H9 (cell line): ENCODE measurements around the gene TPRN. TPM values are rescaled to one million over a fixed set of nuclear protein-coding genes. Genes with fewer than 3 reads are reported as not detected.

Source experiments
- DNase-seq: peaks from one replicate; pipeline ENCODE4 v3.0.0-alpha.2; 2017
- H2AFZ ChIP-seq: one replicate; pipeline ENCODE4 v1.6.1; 2013; ENCODE audit warnings: mild to moderate bottlenecking, low read length, control low read depth, moderate library complexity
- H2AK5ac ChIP-seq: 2 replicates; pipeline ENCODE4 v1.6.1; 2013; ENCODE audit warnings: low read length, control low read depth, mixed read lengths; ENCODE audit not compliant: insufficient read length
- H2BK120ac ChIP-seq: one replicate; pipeline ENCODE4 v1.6.1; 2013; ENCODE audit warnings: low read depth, mild to moderate bottlenecking, low read length, control low read depth, inconsistent platforms; ENCODE audit not compliant: poor library complexity, severe bottlenecking
- H2BK12ac ChIP-seq: 2 replicates; pipeline ENCODE4 v1.6.1; 2013; ENCODE audit warnings: low read length, control low read depth, mixed read lengths, low read depth; ENCODE audit not compliant: insufficient read length
- H2BK15ac ChIP-seq: 2 replicates; pipeline ENCODE4 v1.6.1; 2013; ENCODE audit warnings: low read depth, low read length, control low read depth
- H2BK20ac ChIP-seq: one replicate; pipeline ENCODE4 v1.6.1; 2013; ENCODE audit warnings: low read depth, mild to moderate bottlenecking, low read length, control low read depth, inconsistent platforms; ENCODE audit not compliant: poor library complexity, severe bottlenecking
- H2BK5ac ChIP-seq: 2 replicates; pipeline ENCODE4 v1.6.1; 2013; ENCODE audit warnings: low read length, control low read depth, mixed read lengths; ENCODE audit not compliant: insufficient read length
- H3K14ac ChIP-seq: 2 replicates; pipeline ENCODE4 v1.6.1; 2013; ENCODE audit warnings: low read length, control low read depth; ENCODE audit not compliant: insufficient read depth
- H3K18ac ChIP-seq: 2 replicates; pipeline ENCODE4 v1.6.1; 2013; ENCODE audit warnings: low read depth, mild to moderate bottlenecking, mixed read lengths, low read length, control low read depth; ENCODE audit not compliant: insufficient read length
- H3K23ac ChIP-seq: 2 replicates; pipeline ENCODE4 v1.6.1; 2013; ENCODE audit warnings: low read length, control low read depth, mixed read lengths, low read depth; ENCODE audit not compliant: insufficient read length
- H3K23me2 ChIP-seq: 2 replicates; pipeline ENCODE4 v1.6.1; 2013; ENCODE audit warnings: low read depth, mild to moderate bottlenecking, mixed read lengths, low read length, control low read depth; ENCODE audit not compliant: insufficient read length, poor library complexity, severe bottlenecking
- H3K27ac ChIP-seq: 2 replicates; pipeline ENCODE4 v1.5.1; 2013; ENCODE audit warnings: low read length, control low read depth, mixed read lengths, low read depth; ENCODE audit not compliant: insufficient read length
- H3K27me3 ChIP-seq: 2 replicates; pipeline ENCODE4 v1.6.1; 2013; ENCODE audit warnings: low read length, control low read depth, inconsistent platforms; ENCODE audit not compliant: insufficient read depth
- H3K4ac ChIP-seq: 2 replicates; pipeline ENCODE4 v1.6.1; 2013; ENCODE audit warnings: low read depth, mild to moderate bottlenecking, control low read depth, inconsistent platforms, low read length, moderate library complexity
- H3K4me1 ChIP-seq: 2 replicates; pipeline ENCODE4 v1.6.1; 2013; ENCODE audit warnings: low read length, control low read depth, inconsistent platforms; ENCODE audit not compliant: insufficient read depth
- H3K4me2 ChIP-seq: 2 replicates; pipeline ENCODE4 v1.6.1; 2013; ENCODE audit warnings: low read length, control low read depth, mixed read lengths; ENCODE audit not compliant: insufficient read length, insufficient read depth
- H3K56ac ChIP-seq: 2 replicates; pipeline ENCODE4 v1.6.1; 2013; ENCODE audit warnings: low read depth, mild to moderate bottlenecking, mixed read lengths, low read length, control low read depth; ENCODE audit not compliant: insufficient read length
- H3K79me1 ChIP-seq: 2 replicates; pipeline ENCODE4 v1.6.1; 2013; ENCODE audit warnings: low read depth, mild to moderate bottlenecking, moderate library complexity, low read length, control low read depth, inconsistent platforms; ENCODE audit not compliant: insufficient read depth, poor library complexity, severe bottlenecking
- H3K79me2 ChIP-seq: 2 replicates; pipeline ENCODE4 v1.6.1; 2013; ENCODE audit warnings: low read length, control low read depth, inconsistent platforms; ENCODE audit not compliant: insufficient read depth
- H3K9ac ChIP-seq: 2 replicates; pipeline ENCODE4 v1.6.1; 2013; ENCODE audit warnings: low read length, control low read depth, mixed read lengths; ENCODE audit not compliant: insufficient read length; ENCODE audit errors: extremely low read depth
- H3K9me3 ChIP-seq: one replicate; pipeline ENCODE4 v1.6.1; 2013; ENCODE audit warnings: low read depth, low read length, inconsistent platforms; ENCODE audit not compliant: control insufficient read depth
- H3T11ph ChIP-seq: one replicate; pipeline ENCODE4 v1.6.1; 2013; ENCODE audit warnings: mild to moderate bottlenecking, low read length, control low read depth, inconsistent platforms
- H4K20me1 ChIP-seq: one replicate; pipeline ENCODE4 v1.6.1; 2013; ENCODE audit not compliant: control insufficient read depth, insufficient read length, insufficient read depth
- H4K5ac ChIP-seq: 2 replicates; pipeline ENCODE4 v1.6.1; 2013; ENCODE audit warnings: low read depth, mild to moderate bottlenecking, mixed read lengths, low read length, control low read depth; ENCODE audit not compliant: insufficient read length
- H4K8ac ChIP-seq: replicated peaks from 2 replicates; pipeline ENCODE4 v1.6.1; 2013; ENCODE audit warnings: low read length, control low read depth, mixed read lengths, low read depth; ENCODE audit not compliant: insufficient read length
- H4K91ac ChIP-seq: 2 replicates; pipeline ENCODE4 v1.6.1; 2013; ENCODE audit warnings: low read depth, mild to moderate bottlenecking, moderate library complexity, mixed read lengths, low read length, control low read depth; ENCODE audit not compliant: insufficient read length
- H3K27ac Mint-ChIP-seq, 3 experiments: 2 replicates in 2 of 3; 3 replicates in 1 of 3; pipeline ENCODE4 v1.8.0; 2020 to 2021; ENCODE audit warnings: mixed read lengths in 3 of 3, mild to moderate bottlenecking in 1 of 3, moderate library complexity in 1 of 3
- H3K27me3 Mint-ChIP-seq: 2 replicates; pipeline ENCODE4 v1.8.0; 2021; ENCODE audit warnings: low read depth, mild to moderate bottlenecking, moderate library complexity, mixed read lengths
- H3K36me3 Mint-ChIP-seq, 3 experiments: 2 replicates in 2 of 3; 3 replicates in 1 of 3; pipeline ENCODE4 v1.8.0; 2020 to 2021; ENCODE audit warnings: low read depth in 3 of 3, mixed read lengths in 3 of 3; ENCODE audit not compliant: insufficient read depth in 1 of 3
- H3K4me1 Mint-ChIP-seq, 2 experiments: 2 replicates each; pipeline ENCODE4 v1.8.0; 2020; ENCODE audit warnings: mixed read lengths in 2 of 2
- H3K4me3 Mint-ChIP-seq, 2 experiments: 2 replicates in 1 of 2; 3 replicates in 1 of 2; pipeline ENCODE4 v1.8.0; 2020 to 2021; ENCODE audit warnings: mild to moderate bottlenecking in 2 of 2, mixed read lengths in 2 of 2, moderate library complexity in 1 of 2
- H3K9me3 Mint-ChIP-seq, 2 experiments: 2 replicates in 1 of 2; 3 replicates in 1 of 2; pipeline ENCODE4 v1.8.0; 2020; ENCODE audit warnings: mild to moderate bottlenecking in 2 of 2, mixed read lengths in 2 of 2, moderate library complexity in 1 of 2
- CTCF ChIP-seq: fragments of 200-600 bp; sonication (generic); conservative IDR thresholded peaks from 3 replicates; pipeline ENCODE4 v1.8.0; 2021; ENCODE audit warnings: antibody characterized with exemption, mild to moderate bottlenecking
- WGBS: extraction: QIAGEN DNeasy Blood & Tissue Kit; methylation state at CpG from one replicate; pipeline ENCODE4 v1.1.7; 2013; ENCODE audit warnings: missing lambda C conversion rate, low lambda C conversion rate, mixed read lengths; ENCODE audit not compliant: insufficient read length; ENCODE audit errors: extremely low coverage; 5-methylcytosine and 5-hydroxymethylcytosine counted together
- total RNA-seq: library from RNA; stranded (reverse); gene quantifications from 2 replicates; pipeline ENCODE4 v1.2.1, GENCODE V29; 2021

TPRN gene
- total RNA-seq, 1 experiment from 2014 or later: 30.7 TPM

- peak within 1 kb of the TSS; percentile 66 to 83 for H3K4me3 Mint-ChIP-seq
- Histone ChIP-seq H3K9ac (peak within 1 kb of the TSS; percentile 64), H3K56ac (no peak within 1 kb of the TSS), H2BK5ac (no peak within 1 kb of the TSS), H3K18ac (no peak within 1 kb of the TSS), H2BK20ac (no peak within 1 kb of the TSS), H3K23ac (no peak within 1 kb of the TSS), H4K5ac (no peak within 1 kb of the TSS), H3K27ac (no peak within 1 kb of the TSS), H3K4me1 (no peaks in the 10 kb centered on the region), H2BK12ac (no peak within 1 kb of the TSS), H3K27me3 (no peaks in the 10 kb centered on the region), H4K20me1 (no peaks in the 10 kb centered on the region), H3T11ph (no peak within 1 kb of the TSS), H3K4ac (no peak within 1 kb of the TSS), H2BK120ac (no peak within 1 kb of the TSS), H3K4me2 (peak within 1 kb of the TSS; percentile 75), H3K14ac (no peak within 1 kb of the TSS), H3K79me1 (no peaks in the 10 kb centered on the region), H2BK15ac (no peak within 1 kb of the TSS), H4K8ac (no peak within 1 kb of the TSS), H3K79me2 (no peaks in the 10 kb centered on the region), H4K91ac (no peak within 1 kb of the TSS), H2AFZ (no peak within 1 kb of the TSS), H2AK5ac (no peak within 1 kb of the TSS), H3K23me2 (peaks cover 18% of the 10 kb centered on the region), H3K9me3 (no peaks in the 10 kb centered on the region)
- no peak for TF ChIP-seq CTCF
- H3K36me3 Mint-ChIP-seq: no peaks in the 10 kb centered on the region
- H3K9me3 Mint-ChIP-seq: no peaks in the 10 kb centered on the region
- H3K27ac Mint-ChIP-seq: no peak within 1 kb of the TSS; a peak in 1 of 7 replicates
- DNase-seq: no peak
- no peaks in the 10 kb centered on the region; the same call in 1 of the 2 replicates for H3K27me3 Mint-ChIP-seq
- no CpG with 5 or more reads among the region's 23 CpGs for WGBS
- peaks cover 2 to 5% of the 10 kb centered on the region in 2 experiments for H3K4me1 Mint-ChIP-seq
These were observed 24.5 kb upstream of the TPRN start, which contains the start of gene CYSRT1 for GRCh38 chr9:137224830-137225694. CYSRT1 (plus strand) TSS chr9:137225174; CDS start chr9:137225622, 448 bp downstream.
